H1 (cell line): ENCODE measurements around the gene SCNN1A. TPM values are rescaled to one million over a fixed set of nuclear protein-coding genes. Genes with fewer than 3 reads are reported as not detected.
A peak's percentile ranks its signal among the peaks of the same experiment; 100 is the strongest.

Source experiments
- CTCF ChIA-PET: fragments of 300-600 bp; sonication (Branson Sonifier 250); formaldehyde crosslinking; loops from one replicate; lab custom pipeline; 2021; ENCODE audit not compliant: partially characterized antibody; lab: Charles Lee
- POLR2A ChIA-PET: fragments of 300-600 bp; sonication (Branson Sonifier 250); formaldehyde crosslinking; loops from one replicate; lab custom pipeline; 2021; ENCODE audit warnings: inconsistent platforms; ENCODE audit not compliant: partially characterized antibody; lab: Charles Lee
- DNase-seq, 2 experiments: peaks; one replicate each; pipeline versions ENCODE4 v3.0.0 to v3.0.0-alpha.2; 2010 to 2022; ENCODE audit warnings: low spot score in 2 of 2, low read depth in 1 of 2, mixed read lengths in 1 of 2
- FAIRE-seq: peaks from 2 replicates; lab custom pipeline; 2011; peaks lifted over from hg19 to GRCh38; lab: Jason Lieb, UNC
- H2AFZ ChIP-seq: 2 replicates; pipeline ENCODE4 v1.8.1; 2012; ENCODE audit warnings: low read length, inconsistent platforms
- H2AK5ac ChIP-seq: 2 replicates; pipeline ENCODE4 v1.6.1; 2013; ENCODE audit warnings: low read depth, low read length
- H2BK120ac ChIP-seq: replicated peaks from 2 replicates; pipeline ENCODE3; 2013; ENCODE audit warnings: low read depth, low read length, inconsistent platforms
- H2BK12ac ChIP-seq: 2 replicates; pipeline ENCODE4 v1.6.1; 2013; ENCODE audit warnings: low read depth, low read length
- H2BK15ac ChIP-seq: 2 replicates; pipeline ENCODE4 v1.6.1; 2013; ENCODE audit warnings: low read length
- H2BK20ac ChIP-seq: 2 replicates; pipeline ENCODE4 v1.6.1; 2013; ENCODE audit warnings: low read length
- H2BK5ac ChIP-seq: 2 replicates; pipeline ENCODE4 v1.6.1; 2013; ENCODE audit warnings: low read depth, low read length
- H3K14ac ChIP-seq: 2 replicates; pipeline ENCODE4 v1.6.1; 2013; ENCODE audit warnings: inconsistent platforms; ENCODE audit not compliant: insufficient read length
- H3K18ac ChIP-seq: 2 replicates; pipeline ENCODE4 v1.6.1; 2013; ENCODE audit warnings: low read length; ENCODE audit errors: extremely low read depth
- H3K23ac ChIP-seq: 2 replicates; pipeline ENCODE4 v1.6.1; 2013; ENCODE audit warnings: inconsistent platforms; ENCODE audit not compliant: insufficient read length
- H3K23me2 ChIP-seq: 2 replicates; pipeline ENCODE4 v1.6.1; 2013; ENCODE audit warnings: low read depth, low read length
- H3K27ac ChIP-seq: 2 replicates; pipeline ENCODE4 v1.6.1; 2011; ENCODE audit warnings: low read depth, low read length, inconsistent platforms
- H3K27me3 ChIP-seq, 4 experiments: replicated peaks in 1 of 4; 1 replicate in 1 of 4; 2 replicates in 3 of 4; pipeline versions ENCODE4 v1.6.1 to v1.8.1; 2011 to 2013; ENCODE audit warnings: low read length in 3 of 4, mild to moderate bottlenecking in 3 of 4, inconsistent platforms in 2 of 4, mixed read lengths in 2 of 4, moderate library complexity in 1 of 4; ENCODE audit not compliant: control insufficient read depth in 3 of 4, insufficient read depth in 3 of 4; ENCODE audit errors: extremely low read depth in 1 of 4
- H3K36me3 ChIP-seq, 4 experiments: 2 replicates each; pipeline versions ENCODE4 v1.6.1 to v1.8.1; 2011 to 2013; ENCODE audit warnings: mild to moderate bottlenecking in 4 of 4, low read length in 3 of 4, moderate library complexity in 2 of 4, control low read depth in 1 of 4, inconsistent platforms in 1 of 4; ENCODE audit not compliant: insufficient read depth in 4 of 4, control insufficient read depth in 2 of 4
- H3K4ac ChIP-seq: replicated peaks from 2 replicates; pipeline ENCODE3; 2013; ENCODE audit warnings: low read length, low read depth, mixed read lengths, inconsistent platforms; ENCODE audit not compliant: insufficient read length
- H3K4me1 ChIP-seq, 4 experiments: replicated peaks in 1 of 4; 1 replicate in 1 of 4; 2 replicates in 3 of 4; pipeline versions ENCODE4 v1.6.1 to v1.8.1; 2011 to 2013; ENCODE audit warnings: low read length in 3 of 4, inconsistent platforms in 2 of 4, mixed read lengths in 1 of 4; ENCODE audit not compliant: insufficient read depth in 4 of 4, control insufficient read depth in 3 of 4
- H3K4me2 ChIP-seq, 2 experiments: 2 replicates each; pipeline versions ENCODE4 v1.6.1 to v1.8.1; 2011 to 2013; ENCODE audit warnings: low read depth in 2 of 2, low read length in 2 of 2, control low read depth in 1 of 2, inconsistent platforms in 1 of 2, mild to moderate bottlenecking in 1 of 2; ENCODE audit not compliant: insufficient read depth in 1 of 2
- H3K4me3 ChIP-seq, 4 experiments: fragments of 200-600, 300-600 bp in 1 of 4; sonication (generic), shearing (Covaris generic), sonication (Bioruptor Twin) in 1 of 4; 2 replicates each; pipeline versions ENCODE4 v1.5.1 to v1.8.1; 2011 to 2016; ENCODE audit warnings: low read length in 4 of 4, low read depth in 3 of 4, control low read depth in 2 of 4, inconsistent platforms in 2 of 4, mild to moderate bottlenecking in 2 of 4, mixed read lengths in 1 of 4, moderate library complexity in 1 of 4; ENCODE audit not compliant: insufficient read depth in 2 of 4; ENCODE audit errors: extremely low read depth in 1 of 4
- H3K56ac ChIP-seq: replicated peaks from 2 replicates; pipeline ENCODE3; 2013; ENCODE audit warnings: low read depth, mild to moderate bottlenecking, mixed read lengths, low read length, inconsistent platforms; ENCODE audit not compliant: insufficient read length
- H3K79me1 ChIP-seq: 2 replicates; pipeline ENCODE4 v1.6.1; 2013; ENCODE audit warnings: low read depth, low read length, control low read depth
- H3K79me2 ChIP-seq, 2 experiments: 2 replicates each; pipeline versions ENCODE4 v1.6.1 to v1.8.1; 2012 to 2013; ENCODE audit warnings: low read length in 2 of 2, mild to moderate bottlenecking in 2 of 2, inconsistent platforms in 1 of 2; ENCODE audit not compliant: insufficient read depth in 2 of 2, control insufficient read depth in 1 of 2
- H3K9ac ChIP-seq, 4 experiments: replicated peaks in 1 of 4; 1 replicate in 1 of 4; 2 replicates in 3 of 4; pipeline versions ENCODE4 v1.6.1 to v1.8.1; 2011 to 2013; ENCODE audit warnings: low read depth in 3 of 4, low read length in 3 of 4, control low read depth in 2 of 4, mild to moderate bottlenecking in 2 of 4, moderate library complexity in 2 of 4, inconsistent platforms in 1 of 4; ENCODE audit errors: extremely low read depth in 1 of 4
- H3K9me3 ChIP-seq, 2 experiments: 2 replicates each; pipeline versions ENCODE4 v1.6.1 to v1.8.1; 2012 to 2013; ENCODE audit warnings: mild to moderate bottlenecking in 2 of 2, moderate library complexity in 2 of 2, control low read depth in 1 of 2, inconsistent platforms in 1 of 2, low read depth in 1 of 2, low read length in 1 of 2, mixed read lengths in 1 of 2; ENCODE audit not compliant: insufficient read depth in 2 of 2
- H4K20me1 ChIP-seq, 2 experiments: replicated peaks in 1 of 2; 2 replicates each; pipeline versions ENCODE3 to v1.8.1; 2011 to 2013; ENCODE audit warnings: inconsistent platforms in 2 of 2, low read length in 2 of 2, mild to moderate bottlenecking in 1 of 2; ENCODE audit not compliant: insufficient read depth in 2 of 2, control insufficient read depth in 1 of 2
- H4K5ac ChIP-seq: 2 replicates; pipeline ENCODE4 v1.6.1; 2013; ENCODE audit warnings: low read length, low read depth, mixed read lengths, inconsistent platforms; ENCODE audit not compliant: insufficient read length
- H4K8ac ChIP-seq: 2 replicates; pipeline ENCODE4 v1.8.0; 2013; ENCODE audit warnings: mild to moderate bottlenecking, moderate library complexity, low read length, inconsistent platforms; ENCODE audit not compliant: insufficient read depth; ENCODE audit errors: extremely low read depth
- H4K91ac ChIP-seq: replicated peaks from 2 replicates; pipeline ENCODE3; 2013; ENCODE audit warnings: low read length, mixed read lengths, inconsistent platforms; ENCODE audit not compliant: insufficient read length
- BCL11A ChIP-seq, 2 experiments: IDR thresholded peaks; one replicate each; pipeline ENCODE4 v1.6.1; 2011; ENCODE audit warnings: low read depth in 2 of 2, low read length in 2 of 2, mild to moderate bottlenecking in 2 of 2
- CEBPB ChIP-seq: IDR thresholded peaks from 2 replicates; pipeline ENCODE4 v1.6.1; 2012; ENCODE audit warnings: low read depth, low read length
- CHD1 ChIP-seq: IDR thresholded peaks from 2 replicates; pipeline ENCODE4 v1.6.1; 2012; ENCODE audit warnings: low read depth, low read length, improper control_type of control experiment
- FOSL1 ChIP-seq: IDR thresholded peaks from 2 replicates; pipeline ENCODE4 v1.6.1; 2011; ENCODE audit warnings: mild to moderate bottlenecking, low read depth, low read length, moderate library complexity; ENCODE audit not compliant: insufficient read depth
- GABPA ChIP-seq: IDR thresholded peaks from 2 replicates; pipeline ENCODE4 v1.6.1; 2011; ENCODE audit warnings: mild to moderate bottlenecking, low read length, moderate library complexity, borderline replicate concordance; ENCODE audit not compliant: insufficient read depth
- POU5F1 ChIP-seq: IDR thresholded peaks from 2 replicates; pipeline ENCODE4 v1.6.1; 2011; ENCODE audit warnings: low read depth, mild to moderate bottlenecking, low read length, moderate library complexity
- RBBP5 ChIP-seq: IDR thresholded peaks from 2 replicates; pipeline ENCODE4 v1.7.1; 2012; ENCODE audit warnings: low read depth, mild to moderate bottlenecking, inconsistent platforms, low read length, moderate library complexity, borderline replicate concordance
- TAF7 ChIP-seq: optimal IDR thresholded peaks from 2 replicates; pipeline ENCODE3; 2011; ENCODE audit warnings: low read depth, mild to moderate bottlenecking, inconsistent platforms, low read length, moderate library complexity, borderline replicate concordance
- TBP ChIP-seq: IDR thresholded peaks from 2 replicates; pipeline ENCODE4 v1.6.1; 2011; ENCODE audit warnings: low read depth, low read length, improper control_type of control experiment
- TEAD4 ChIP-seq: IDR thresholded peaks from 2 replicates; pipeline ENCODE4 v1.6.1; 2012; ENCODE audit warnings: low read depth, low read length, inconsistent platforms, mixed read lengths
- WGBS, 2 experiments: shearing (Covaris generic) in 1 of 2; methylation state at CpG; one replicate each; pipeline versions ENCODE4 v1.1.6 to v1.1.7; 2013 to 2015; ENCODE audit warnings: low lambda C conversion rate in 2 of 2, mixed read lengths in 2 of 2, inconsistent platforms in 1 of 2, low coverage in 1 of 2, missing lambda C conversion rate in 1 of 2; ENCODE audit not compliant: insufficient replicate concordance in 2 of 2, insufficient coverage in 1 of 2, insufficient read length in 1 of 2; ENCODE audit errors: extremely low coverage in 1 of 2, missing lambda C conversion rate in 1 of 2; 5-methylcytosine and 5-hydroxymethylcytosine counted together
- polyA plus RNA-seq, 7 experiments: library from polyadenylated mRNA; depleted of rRNA in 3 of 7; stranded (reverse) in 5 of 7; unstranded in 2 of 7; fragments of >200 nt in 5 of 7; fragments of 200-250 nt in 2 of 7; gene quantifications; 1 replicate in 5 of 7; 2 replicates in 1 of 7; 4 replicates in 1 of 7; pipeline versions ENCODE4 v1.2.1 to v1.2.3, GENCODE V29; 2011 to 2013; ENCODE audit warnings: missing spikeins in 2 of 7, mixed read lengths in 2 of 7
- total RNA-seq: library from RNA; stranded (reverse); fragmentation: NEBNext Ultra II Directional; extraction: Animal tissue kit (Norgen Biotek cat#: 25700); gene quantifications from 2 replicates; pipeline ENCODE4 v1.2.1, GENCODE V29; 2021

Gene SCNN1A
- total and polyA plus RNA-seq, 2 of the 8 experiments (the other 6 are each of a cell fraction or from before 2014, with no cell fraction given) = 85.5 to 156 TPM

GRCh38 chr12:6364044-6364374 lies 11.4 kb downstream of the SCNN1A start:
- Histone ChIP-seq H3K9me3 (no peaks in the 10 kb centered on the region), H4K5ac (no peak overlapping the region), H2BK20ac (no peak overlapping the region), H3K36me3 (peaks cover 0 to 29% (median 14%) of the 10 kb centered on the region in 4 experiments; a peak in 6 of 8 replicates), H3K4me2 (peak overlapping the region; percentile 68 to 69), H3K18ac (no peak overlapping the region), H2BK12ac (0 out of 2 replicates have a peak overlapping the region, but pooled peaks have one; percentile 68), H3K14ac (no peak overlapping the region), H4K20me1 (peaks cover 7 to 9% of the 10 kb centered on the region in 2 experiments), H2BK15ac (no peak overlapping the region), H3K79me2 (peaks cover 6 to 51% of the 10 kb centered on the region in 2 experiments), H2AK5ac (no peak overlapping the region), H2BK120ac (no peak overlapping the region), H3K23me2 (peaks cover 2% of the 10 kb centered on the region; the same call in 1 of the 2 replicates), H3K23ac (no peak overlapping the region), H4K8ac (peak overlapping the region; percentile 17; the same call in 1 of the 2 replicates), H2BK5ac (peak overlapping the region; percentile 78), H3K9ac (no peak overlapping the region; a peak in 3 of 7 replicates), H3K4me1 (peaks cover 0 to 9% (median 1%) of the 10 kb centered on the region in 4 experiments; a peak in 4 of 7 replicates), H3K79me1 (peaks cover 6% of the 10 kb centered on the region; the same call in 1 of the 2 replicates), H3K27ac (0 out of 2 replicates have a peak overlapping the region, but pooled peaks have one; percentile 2), H3K27me3 (no peaks in the 10 kb centered on the region), H3K4me3 (peak overlapping the region; percentile 27 to 65 (median 51); a peak in 6 of 8 replicates), H3K56ac (no peak overlapping the region), H3K4ac (no peak overlapping the region), H4K91ac (no peak overlapping the region), H2AFZ (no peak overlapping the region)
- CTCF ChIA-PET = interaction anchor here (1.0 to 4.3 kb wide), 10 partner anchors 8 to 79 kb away, joined by 3 to 14 read pairs (median 4); no protein-coding TSS in a partner anchor
- WGBS, 2 experiments = 56% methylated on average over 9 of the region's 15 CpGs; no CpG with 5 or more reads in 1 of the 2 experiments
- FAIRE-seq = no peak
- TF ChIP-seq FOSL1 (no peak), POU5F1 (no peak), TBP (no peak), TEAD4 (no peak), RBBP5 (no peak), BCL11A (IDR thresholded peaks at IDR 0.05; ENCODE audit: low read depth in 2 of 2, low read length in 2 of 2) (no peak), CHD1 (no peak), GABPA (no peak), CEBPB (no peak), TAF7 (no peak)
- POLR2A ChIA-PET = interaction anchor here (1.2 to 17.2 kb wide), 5 partner anchors 11 to 88 kb away, joined by 3 to 214 read pairs (median 19); partner anchors contain the start of genes SCNN1A, TAPBPL and TNFRSF1A
- DNase-seq = no peak
